Neural progenitor cell (in vitro differentiated cells): Measurements from ENCODE around the gene HSPA1B.
"Not testable (repeated sequence)": the region's sequence is repeated elsewhere in the genome, so short reads cannot be mapped to it uniquely, and the experiment has no call there.

ENCODE experiments used
- EZH2 ChIP-seq: fragments of 200-600 bp; sonication (generic); IDR thresholded peaks from 2 replicates; pipeline ENCODE4 v1.6.1; 2017; ENCODE audit warnings: antibody characterized with exemption, mild to moderate bottlenecking, moderate library complexity
- EZH2phosphoT487 ChIP-seq: fragments of 200-600 bp; sonication (generic); IDR thresholded peaks from 2 replicates; pipeline ENCODE4 v1.6.1; 2017; ENCODE audit warnings: antibody characterized with exemption
- TF ChIP-seq, protein P1 (sequence below): fragments of 200-600 bp; sonication (generic); IDR thresholded peaks from 2 replicates; pipeline ENCODE4 v1.5.1; 2017; ENCODE audit warnings: antibody characterized with exemption, mild to moderate bottlenecking

DNA sequence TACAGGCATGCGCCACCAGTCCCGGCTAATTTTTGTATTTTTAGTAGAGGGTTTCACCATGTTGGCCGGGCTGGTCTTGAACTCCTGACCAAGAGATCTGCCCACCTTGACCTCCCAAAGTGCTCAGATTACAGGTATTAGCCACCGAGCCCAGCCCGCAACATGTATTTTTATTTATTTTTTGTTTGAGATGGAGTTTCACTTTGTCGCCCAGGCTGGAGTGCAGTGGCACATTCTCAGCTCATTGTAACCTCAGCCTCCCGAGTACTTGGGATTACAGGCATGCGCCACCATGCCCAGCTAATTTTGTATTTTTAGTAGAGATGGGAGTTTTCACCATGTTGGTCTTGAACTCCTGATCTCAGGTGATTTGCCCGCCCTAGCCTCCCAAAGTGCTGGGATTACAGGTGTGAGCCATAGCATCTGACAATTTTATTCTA lies 10.6 kb downstream of the HSPA1B start:
- TF ChIP-seq, protein P1, sequence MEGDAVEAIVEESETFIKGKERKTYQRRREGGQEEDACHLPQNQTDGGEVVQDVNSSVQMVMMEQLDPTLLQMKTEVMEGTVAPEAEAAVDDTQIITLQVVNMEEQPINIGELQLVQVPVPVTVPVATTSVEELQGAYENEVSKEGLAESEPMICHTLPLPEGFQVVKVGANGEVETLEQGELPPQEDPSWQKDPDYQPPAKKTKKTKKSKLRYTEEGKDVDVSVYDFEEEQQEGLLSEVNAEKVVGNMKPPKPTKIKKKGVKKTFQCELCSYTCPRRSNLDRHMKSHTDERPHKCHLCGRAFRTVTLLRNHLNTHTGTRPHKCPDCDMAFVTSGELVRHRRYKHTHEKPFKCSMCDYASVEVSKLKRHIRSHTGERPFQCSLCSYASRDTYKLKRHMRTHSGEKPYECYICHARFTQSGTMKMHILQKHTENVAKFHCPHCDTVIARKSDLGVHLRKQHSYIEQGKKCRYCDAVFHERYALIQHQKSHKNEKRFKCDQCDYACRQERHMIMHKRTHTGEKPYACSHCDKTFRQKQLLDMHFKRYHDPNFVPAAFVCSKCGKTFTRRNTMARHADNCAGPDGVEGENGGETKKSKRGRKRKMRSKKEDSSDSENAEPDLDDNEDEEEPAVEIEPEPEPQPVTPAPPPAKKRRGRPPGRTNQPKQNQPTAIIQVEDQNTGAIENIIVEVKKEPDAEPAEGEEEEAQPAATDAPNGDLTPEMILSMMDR: not testable (repeated sequence)
- not testable (repeated sequence) for TF ChIP-seq EZH2, EZH2phosphoT487
